CD14-positive monocyte (primary cell): ENCODE results near the gene TNKS1BP1. TPM values are rescaled to one million over a fixed set of nuclear protein-coding genes. Genes with fewer than 3 reads are reported as not detected.

Experiments
- DNase-seq, 3 donors: peaks; one replicate each; pipeline ENCODE4 v3.0.0-alpha.2; 2011 to 2022
- H2AFZ ChIP-seq: 2 replicates; pipeline ENCODE4 v1.6.0; 2012; ENCODE audit warnings: mild to moderate bottlenecking, low read depth, low read length, inconsistent platforms; ENCODE audit not compliant: insufficient read depth, poor library complexity, severe bottlenecking
- H3K27ac ChIP-seq, 2 donors: 1 replicate in 1 of 2; 2 replicates in 1 of 2; pipeline ENCODE4 v1.5.1; 2012 to 2013; ENCODE audit warnings: low read length in 2 of 2, control low read depth in 1 of 2, inconsistent platforms in 1 of 2, low read depth in 1 of 2, mild to moderate bottlenecking in 1 of 2
- H3K27me3 ChIP-seq, 2 donors: one replicate each; pipeline versions ENCODE4 v1.6.0 to v1.6.1; 2011 to 2013; ENCODE audit warnings: low read length in 2 of 2; ENCODE audit not compliant: control insufficient read depth in 2 of 2, insufficient read depth in 2 of 2
- H3K36me3 ChIP-seq, 2 donors: replicated peaks in 1 of 2; 1 replicate in 1 of 2; 2 replicates in 1 of 2; pipeline versions ENCODE4 v1.5.1 to v1.6.1; 2012 to 2013; ENCODE audit warnings: low read length in 2 of 2, control low read depth in 1 of 2, inconsistent platforms in 1 of 2, mild to moderate bottlenecking in 1 of 2; ENCODE audit not compliant: insufficient read depth in 2 of 2, control insufficient read depth in 1 of 2
- H3K4me1 ChIP-seq, 2 donors: 1 replicate in 1 of 2; 2 replicates in 1 of 2; pipeline versions ENCODE4 v1.5.1 to v1.6.1; 2012 to 2013; ENCODE audit warnings: low read length in 2 of 2, control low read depth in 1 of 2, inconsistent platforms in 1 of 2, mild to moderate bottlenecking in 1 of 2, moderate library complexity in 1 of 2; ENCODE audit not compliant: insufficient read depth in 2 of 2, control insufficient read depth in 1 of 2
- H3K4me2 ChIP-seq: replicated peaks from 2 replicates; pipeline ENCODE3; 2012; ENCODE audit warnings: low read length, moderate library complexity, mild to moderate bottlenecking; ENCODE audit not compliant: poor library complexity, severe bottlenecking; ENCODE audit errors: extremely low read depth
- H3K4me3 ChIP-seq, 3 experiments: fragments of 200-600 bp in 1 of 3; sonication (generic) in 1 of 3; replicated peaks in 1 of 3; 1 replicate in 2 of 3; 2 replicates in 1 of 3; pipeline ENCODE4 v1.5.1; 2011 to 2013; ENCODE audit warnings: low read length in 3 of 3, mild to moderate bottlenecking in 3 of 3, control low read depth in 2 of 3, low read depth in 2 of 3, inconsistent platforms in 1 of 3, moderate library complexity in 1 of 3
- H3K79me2 ChIP-seq: 2 replicates; pipeline ENCODE4 v1.6.0; 2012; ENCODE audit warnings: mild to moderate bottlenecking, control low read depth, inconsistent platforms, low read length, moderate library complexity; ENCODE audit not compliant: insufficient read depth
- H3K9ac ChIP-seq: 2 replicates; pipeline ENCODE4 v1.6.0; 2017; ENCODE audit warnings: low read length, mild to moderate bottlenecking; ENCODE audit not compliant: insufficient read depth, poor library complexity, severe bottlenecking
- H3K9me3 ChIP-seq, 2 donors: replicated peaks in 1 of 2; 1 replicate in 1 of 2; 2 replicates in 1 of 2; pipeline versions ENCODE4 v1.5.1 to v1.6.1; 2012 to 2013; ENCODE audit warnings: low read length in 2 of 2, control low read depth in 1 of 2; ENCODE audit not compliant: control insufficient read depth in 1 of 2, insufficient read depth in 1 of 2
- H4K20me1 ChIP-seq: 2 replicates; pipeline ENCODE4 v1.6.0; 2012; ENCODE audit warnings: mild to moderate bottlenecking, low read length, control low read depth, moderate library complexity; ENCODE audit not compliant: insufficient read depth
- H3K27ac Mint-ChIP-seq, 7 donors: one replicate each; pipeline ENCODE4 v1.8.0; 2020; ENCODE audit warnings: mild to moderate bottlenecking in 7 of 7, mixed read lengths in 7 of 7, moderate library complexity in 6 of 7, inconsistent platforms in 2 of 7
- H3K27me3 Mint-ChIP-seq, 3 donors: one replicate each; pipeline ENCODE4 v1.8.0; 2021 to 2022; ENCODE audit warnings: low read depth in 3 of 3, mild to moderate bottlenecking in 3 of 3, mixed read lengths in 3 of 3, moderate library complexity in 3 of 3, inconsistent platforms in 1 of 3
- H3K36me3 Mint-ChIP-seq, 2 donors: one replicate each; pipeline ENCODE4 v1.8.0; 2020; ENCODE audit warnings: mixed read lengths in 2 of 2, inconsistent platforms in 1 of 2, mild to moderate bottlenecking in 1 of 2
- H3K4me1 Mint-ChIP-seq: one replicate; pipeline ENCODE4 v1.8.0; 2020; ENCODE audit warnings: mild to moderate bottlenecking, mixed read lengths
- H3K4me3 Mint-ChIP-seq, 2 donors: one replicate each; pipeline ENCODE4 v1.8.0; 2020; ENCODE audit warnings: mild to moderate bottlenecking in 2 of 2, mixed read lengths in 2 of 2, moderate library complexity in 1 of 2
- H3K9me3 Mint-ChIP-seq, 7 donors: one replicate each; pipeline ENCODE4 v1.8.0; 2020 to 2022; ENCODE audit warnings: mixed read lengths in 7 of 7, mild to moderate bottlenecking in 6 of 7, moderate library complexity in 6 of 7, inconsistent platforms in 2 of 7
- WGBS: methylation state at CpG from one replicate; pipeline ENCODE4 v1.1.5; 2013; ENCODE audit warnings: missing lambda C conversion rate; ENCODE audit not compliant: insufficient coverage; 5-methylcytosine and 5-hydroxymethylcytosine counted together
- intact Hi-C, 2 donors: fragments of 100-400 bp; cut with micrococcal nuclease; formaldehyde crosslinking; loops; one replicate each; pipeline versions ENCODE4 v1.15.0 to v1.15.1; 2023
- polyA plus RNA-seq, 3 donors: library from polyadenylated mRNA; depleted of rRNA in 1 of 3; unstranded in 2 of 3; stranded (reverse) in 1 of 3; fragments of 300-500 nt in 2 of 3; fragments of >200 nt in 1 of 3; fragmentation: Illumina TruSeq in 2 of 3; gene quantifications; 1 replicate in 2 of 3; 2 replicates in 1 of 3; pipeline ENCODE4 v1.2.3, GENCODE V29; 2012 to 2021
- TF ChIP-seq, protein P1 (sequence below): fragments of 200-600 bp; IDR thresholded peaks from one replicate; pipeline ENCODE4 v1.8.0; 2022; ENCODE audit warnings: antibody characterized with exemption, mild to moderate bottlenecking

TNKS1BP1 gene
- polyA plus RNA-seq, 3 donors, result 0.29 to 1.2 (median 0.50) TPM

DNA sequence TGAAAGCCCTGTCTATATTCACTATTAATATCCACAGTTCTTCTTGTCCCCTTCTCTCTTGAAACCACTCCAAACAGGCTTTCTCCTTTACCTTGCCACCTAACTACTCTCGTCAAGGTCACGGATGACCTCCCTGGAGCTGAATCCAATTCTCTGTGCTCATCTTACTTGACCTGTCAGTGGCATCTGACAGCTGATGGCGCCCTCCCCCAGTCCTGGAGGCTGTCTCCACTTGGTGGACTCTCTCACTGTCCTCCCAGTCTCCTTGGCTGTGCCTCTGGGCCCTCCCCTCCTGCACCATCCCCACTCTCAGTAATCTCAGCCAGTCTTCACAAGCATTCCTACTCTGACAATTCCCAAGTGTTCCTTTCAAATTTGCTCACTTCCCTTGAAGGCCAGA, 8.7 kb downstream of the TNKS1BP1 start:
- Histone ChIP-seq H3K9ac (no peak overlapping the region), H3K79me2 (no peaks in the 10 kb centered on the region), H3K4me1 (peaks cover 7 to 16% of the 10 kb centered on the region in 2 donors), H3K36me3 (no peaks in the 10 kb centered on the region), H3K27me3 (no peaks in the 10 kb centered on the region), H3K4me3 (no peak overlapping the region), H4K20me1 (no peaks in the 10 kb centered on the region), H3K9me3 (no peaks in the 10 kb centered on the region), H3K4me2 (no peak overlapping the region), H3K27ac (no peak overlapping the region), H2AFZ (no peak overlapping the region)
- no peak overlapping the region for H3K27ac Mint-ChIP-seq
- 71% methylated on average over 3 of the region's 3 CpGs for WGBS
- no peak for DNase-seq
- peaks cover 0 to 4% (median 0%) of the 10 kb centered on the region in 7 donors for H3K9me3 Mint-ChIP-seq
- TF ChIP-seq, protein P1, sequence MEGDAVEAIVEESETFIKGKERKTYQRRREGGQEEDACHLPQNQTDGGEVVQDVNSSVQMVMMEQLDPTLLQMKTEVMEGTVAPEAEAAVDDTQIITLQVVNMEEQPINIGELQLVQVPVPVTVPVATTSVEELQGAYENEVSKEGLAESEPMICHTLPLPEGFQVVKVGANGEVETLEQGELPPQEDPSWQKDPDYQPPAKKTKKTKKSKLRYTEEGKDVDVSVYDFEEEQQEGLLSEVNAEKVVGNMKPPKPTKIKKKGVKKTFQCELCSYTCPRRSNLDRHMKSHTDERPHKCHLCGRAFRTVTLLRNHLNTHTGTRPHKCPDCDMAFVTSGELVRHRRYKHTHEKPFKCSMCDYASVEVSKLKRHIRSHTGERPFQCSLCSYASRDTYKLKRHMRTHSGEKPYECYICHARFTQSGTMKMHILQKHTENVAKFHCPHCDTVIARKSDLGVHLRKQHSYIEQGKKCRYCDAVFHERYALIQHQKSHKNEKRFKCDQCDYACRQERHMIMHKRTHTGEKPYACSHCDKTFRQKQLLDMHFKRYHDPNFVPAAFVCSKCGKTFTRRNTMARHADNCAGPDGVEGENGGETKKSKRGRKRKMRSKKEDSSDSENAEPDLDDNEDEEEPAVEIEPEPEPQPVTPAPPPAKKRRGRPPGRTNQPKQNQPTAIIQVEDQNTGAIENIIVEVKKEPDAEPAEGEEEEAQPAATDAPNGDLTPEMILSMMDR, result no peak
- intact Hi-C loops, result no loop called here
- H3K36me3 Mint-ChIP-seq, result peaks cover 0 to 2% of the 10 kb centered on the region in 2 donors
- no peak overlapping the region for H3K4me3 Mint-ChIP-seq
- peaks cover 0 to 5% (median 0%) of the 10 kb centered on the region in 3 donors for H3K27me3 Mint-ChIP-seq
- peaks cover 9% of the 10 kb centered on the region for H3K4me1 Mint-ChIP-seq

GRCh38 chr11:57315491-57315890, 9.3 kb downstream of the TNKS1BP1 start:
- H3K79me2 ChIP-seq, result no peaks in the 10 kb centered on the region

More at GRCh38 chr11:57315491-57315890, 9.3 kb downstream of the TNKS1BP1 start:
- no peak overlapping the region for H3K27ac Mint-ChIP-seq
- Histone ChIP-seq H2AFZ (no peak overlapping the region), H4K20me1 (no peaks in the 10 kb centered on the region), H3K27me3 (no peaks in the 10 kb centered on the region), H3K9me3 (no peaks in the 10 kb centered on the region), H3K27ac (no peak overlapping the region), H3K4me3 (no peak overlapping the region), H3K4me2 (no peak overlapping the region), H3K9ac (no peak overlapping the region), H3K4me1 (peaks cover 13 to 21% of the 10 kb centered on the region in 2 donors), H3K36me3 (no peaks in the 10 kb centered on the region)
- TF ChIP-seq, protein P1, result no peak
- H3K4me3 Mint-ChIP-seq, result no peak overlapping the region
- peaks cover 0 to 4% (median 0%) of the 10 kb centered on the region in 7 donors for H3K9me3 Mint-ChIP-seq
- intact Hi-C loops, result no loop called here
- peaks cover 0 to 2% of the 10 kb centered on the region in 2 donors for H3K36me3 Mint-ChIP-seq
- WGBS, result 5% methylated on average over 8 of the region's 8 CpGs
- no peak for DNase-seq
- H3K4me1 Mint-ChIP-seq, result peaks cover 14% of the 10 kb centered on the region
- H3K27me3 Mint-ChIP-seq, result peaks cover 0 to 5% (median 3%) of the 10 kb centered on the region in 3 donors
